SK-N-SH (cell line): ENCODE data around the gene PTOV1. TPM values are rescaled to one million over a fixed set of nuclear protein-coding genes. Genes with fewer than 3 reads are reported as not detected.
A peak's percentile ranks its signal among the peaks of the same experiment; 100 is the strongest.

Experiments used
- CTCF ChIA-PET: fragments of 300-600, 350-600 bp; formaldehyde crosslinking; extraction: SDS; loops from one replicate; lab custom pipeline; 2021; lab: Yijun Ruan, JAX
- POLR2A ChIA-PET: fragments of 350-600 bp; sonication (Branson Sonifier 250); formaldehyde crosslinking; extraction: SDS; loops from one replicate; lab custom pipeline; 2020; ENCODE audit warnings: antibody characterized with exemption, inconsistent platforms; lab: Yijun Ruan, JAX
- DNase-seq: peaks from one replicate; pipeline ENCODE4 v3.0.0; 2012
- H2AFZ ChIP-seq: fragments of 200-600 bp; sonication (generic); 2 replicates; pipeline ENCODE4 v1.8.1; 2016; ENCODE audit warnings: antibody characterized with exemption, mild to moderate bottlenecking, low read depth
- H3F3A ChIP-seq: fragments of 200-600 bp; sonication (generic); replicated peaks from 2 replicates; pipeline ENCODE3; 2016; ENCODE audit warnings: antibody characterized with exemption, mild to moderate bottlenecking; ENCODE audit not compliant: insufficient read depth
- H3K27ac ChIP-seq, 2 experiments: fragments of 200-500 bp in 1 of 2; fragments of 200-600 bp in 1 of 2; sonication (Bioruptor generic) in 1 of 2; sonication (generic), shearing (Covaris generic) in 1 of 2; 2 replicates each; pipeline versions ENCODE4 v1.5.1 to v1.6.1; 2014 to 2016; ENCODE audit warnings: low read depth in 2 of 2, inconsistent platforms in 1 of 2, low read length in 1 of 2, mild to moderate bottlenecking in 1 of 2, mixed read lengths in 1 of 2
- H3K27me3 ChIP-seq: fragments of 200-600 bp; sonication (generic), shearing (Covaris generic); 2 replicates; pipeline ENCODE4 v1.6.1; 2016; ENCODE audit warnings: mixed run types; ENCODE audit not compliant: insufficient read depth
- H3K36me3 ChIP-seq, 2 experiments: fragments of 200-500 bp in 1 of 2; fragments of 200-600 bp in 1 of 2; sonication (Bioruptor generic) in 1 of 2; sonication (generic) in 1 of 2; replicated peaks in 1 of 2; 2 replicates each; pipeline versions ENCODE3 to v1.5.1; 2014 to 2016; ENCODE audit warnings: low read length in 1 of 2, mild to moderate bottlenecking in 1 of 2; ENCODE audit not compliant: insufficient read depth in 2 of 2, control insufficient read depth in 1 of 2
- H3K4me1 ChIP-seq, 2 experiments: fragments of 200-500 bp in 1 of 2; fragments of 200-600 bp in 1 of 2; sonication (Bioruptor generic) in 1 of 2; sonication (generic), shearing (Covaris generic) in 1 of 2; 2 replicates each; pipeline versions ENCODE4 v1.5.1 to v1.6.1; 2014 to 2016; ENCODE audit warnings: low read depth in 1 of 2, low read length in 1 of 2, mixed run types in 1 of 2; ENCODE audit not compliant: insufficient read depth in 2 of 2, control insufficient read depth in 1 of 2
- H3K4me2 ChIP-seq: fragments of 200-600 bp; sonication (generic), shearing (Covaris generic); 2 replicates; pipeline ENCODE4 v1.6.1; 2017; ENCODE audit warnings: mixed run types
- H3K4me3 ChIP-seq, 2 experiments: fragments of 200-500 bp in 1 of 2; fragments of 200-600 bp in 1 of 2; sonication (Bioruptor generic) in 1 of 2; sonication (generic), shearing (Covaris generic) in 1 of 2; 2 replicates each; pipeline versions ENCODE4 v1.5.1 to v1.8.1; 2014 to 2016; ENCODE audit warnings: low read depth in 2 of 2, inconsistent platforms in 1 of 2, low read length in 1 of 2, mild to moderate bottlenecking in 1 of 2, mixed read lengths in 1 of 2, moderate library complexity in 1 of 2
- H3K79me2 ChIP-seq: fragments of 200-600 bp; sonication (generic); 2 replicates; pipeline ENCODE4 v1.8.1; 2017; ENCODE audit warnings: mild to moderate bottlenecking; ENCODE audit not compliant: insufficient read depth
- H3K9ac ChIP-seq: fragments of 200-600 bp; sonication (generic); 2 replicates; pipeline ENCODE4 v1.6.1; 2017; ENCODE audit warnings: mixed run types
- H3K9me2 ChIP-seq: fragments of 200-600 bp; sonication (generic); 2 replicates; pipeline ENCODE4 v1.6.1; 2017; ENCODE audit warnings: mixed run types
- H3K9me3 ChIP-seq: fragments of 200-600 bp; sonication (generic); 2 replicates; pipeline ENCODE4 v1.6.1; 2017; ENCODE audit warnings: mixed run types, mild to moderate bottlenecking, moderate library complexity
- H4K20me1 ChIP-seq: fragments of 200-600 bp; sonication (generic); 2 replicates; pipeline ENCODE4 v1.6.1; 2017; ENCODE audit warnings: mild to moderate bottlenecking, mixed run types; ENCODE audit not compliant: insufficient read depth
- EP300 ChIP-seq, 2 experiments: IDR thresholded peaks; 2 replicates each; pipeline versions ENCODE4 v1.4.0 to v1.6.1; 2012; ENCODE audit warnings: borderline replicate concordance in 1 of 2, low read depth in 1 of 2, low read length in 1 of 2
- EZH2phosphoT487 ChIP-seq: fragments of 200-600 bp; sonication (generic); IDR thresholded peaks from 2 replicates; pipeline ENCODE4 v1.6.1; 2017; ENCODE audit warnings: low read depth, mixed run types, mild to moderate bottlenecking, antibody characterized with exemption, moderate library complexity, borderline replicate concordance
- FOSL2 ChIP-seq: IDR thresholded peaks from 2 replicates; pipeline ENCODE4 v1.4.0; 2012; ENCODE audit warnings: low read depth, mild to moderate bottlenecking, moderate library complexity, borderline replicate concordance
- FOXJ3 ChIP-seq: sonication (generic); formaldehyde crosslinking; IDR thresholded peaks from 2 replicates; pipeline ENCODE4 v1.5.1; 2020; ENCODE audit warnings: mild to moderate bottlenecking, missing genetic modification reagents
- GATA2 ChIP-seq: sonication (generic); formaldehyde crosslinking; IDR thresholded peaks from 2 replicates; pipeline ENCODE4 v1.5.0; 2020; ENCODE audit warnings: mild to moderate bottlenecking, missing genetic modification reagents
- JUND ChIP-seq: IDR thresholded peaks from 2 replicates; pipeline ENCODE4 v1.4.0; 2012
- NFIC ChIP-seq: IDR thresholded peaks from 2 replicates; pipeline ENCODE4 v1.4.0; 2012; ENCODE audit warnings: borderline replicate concordance
- POLR2AphosphoS5 ChIP-seq: IDR thresholded peaks from 2 replicates; pipeline ENCODE4 v1.6.1; 2012; ENCODE audit warnings: low read depth, low read length
- RAD21 ChIP-seq: IDR thresholded peaks from 2 replicates; pipeline ENCODE4 v1.6.1; 2012; ENCODE audit warnings: mild to moderate bottlenecking, low read length
- RCOR1 ChIP-seq: fragments of 150-350 bp; IDR thresholded peaks from 2 replicates; pipeline ENCODE4 v1.6.1; 2017; ENCODE audit warnings: antibody characterized with exemption, low read length
- RFX5 ChIP-seq: IDR thresholded peaks from 2 replicates; pipeline ENCODE4 v1.6.1; 2012; ENCODE audit warnings: mild to moderate bottlenecking, improper control_type of control experiment, low read length
- SIN3A ChIP-seq: IDR thresholded peaks from 2 replicates; pipeline ENCODE4 v1.6.1; 2012; ENCODE audit warnings: low read depth, mild to moderate bottlenecking, low read length, moderate library complexity, borderline replicate concordance
- USF2 ChIP-seq: fragments of 150-350 bp; IDR thresholded peaks from 2 replicates; pipeline ENCODE4 v1.6.1; 2017; ENCODE audit warnings: antibody characterized with exemption, low read length, low read depth, borderline replicate concordance
- YY1 ChIP-seq: IDR thresholded peaks from 2 replicates; pipeline ENCODE4 v1.4.0; 2012; ENCODE audit warnings: low read depth, mild to moderate bottlenecking
- WGBS: methylation state at CpG from one replicate; pipeline ENCODE4 v1.1.6; 2017; ENCODE audit warnings: low lambda C conversion rate; 5-methylcytosine and 5-hydroxymethylcytosine counted together
- polyA plus RNA-seq, 3 experiments: library from polyadenylated mRNA; depleted of rRNA; stranded (reverse); fragments of >200 nt; gene quantifications; 2 replicates each; pipeline ENCODE4 v1.2.3, GENCODE V29; 2012

PTOV1 gene
- polyA plus RNA-seq, 1 of the 3 experiments (the other 2 are of a cell fraction) = 95.0 TPM

GRCh38 chr19:49812997-49813861, 37.7 kb upstream of the PTOV1 start, which contains the start of gene FUZ (continued):
- TF ChIP-seq GATA2 (CRISPR knock-in tag) (peak; percentile 34; the same call in 1 of the 2 replicates), RAD21 (peak; percentile 33), EP300 (IDR thresholded peaks at IDR 0.05; ENCODE audit: borderline replicate concordance in 1 of 2, low read depth in 1 of 2, low read length in 1 of 2) (no peak), FOXJ3 (CRISPR knock-in tag) (peak; percentile 83), JUND (peak; percentile 7; the same call in 1 of the 2 replicates), YY1 (peak; percentile 99), FOSL2 (no peak)
- TF ChIP-seq, all 33 proteins: peak for 18

GRCh38 chr19:49814010-49814409, 36.9 kb upstream of the PTOV1 start:
- POLR2A ChIA-PET = interaction anchor here (0.7 to 2.0 kb wide), 5 partner anchors 9 to 55 kb away, joined by 3 to 15 read pairs (median 7); partner anchors contain the start of gene PTOV1
- CTCF ChIA-PET = no interaction called here
- peaks cover 12 to 21% of the 10 kb centered on the region in 2 experiments for H3K4me1 ChIP-seq
- DNase-seq = no peak
- H3F3A ChIP-seq = peaks cover 25% of the 10 kb centered on the region
- H3K9ac ChIP-seq = peak overlapping the region; percentile 92
- H3K9me3 ChIP-seq = no peaks in the 10 kb centered on the region
- 95% methylated on average over 1 of the region's 1 CpG for WGBS
- no peaks in the 10 kb centered on the region for H3K27me3 ChIP-seq
- H3K36me3 ChIP-seq = no peaks in the 10 kb centered on the region
- no peaks in the 10 kb centered on the region for H3K9me2 ChIP-seq
- peak overlapping the region; percentile 65 to 76; a peak in 2 of 4 replicates for H3K4me3 ChIP-seq
- H3K79me2 ChIP-seq = peaks cover 9% of the 10 kb centered on the region
- TF ChIP-seq POLR2AphosphoS5 (no peak), RFX5 (no peak), USF2 (no peak), NFIC (no peak), SIN3A (no peak), RCOR1 (no peak), EZH2phosphoT487 (no peak), FOSL2 (no peak), EP300 (IDR thresholded peaks at IDR 0.05; ENCODE audit: borderline replicate concordance in 1 of 2, low read depth in 1 of 2, low read length in 1 of 2) (no peak), RAD21 (no peak)
- H3K4me2 ChIP-seq = no peak overlapping the region
- no peaks in the 10 kb centered on the region for H4K20me1 ChIP-seq
- peak overlapping the region; percentile 71 to 96 for H3K27ac ChIP-seq
- H2AFZ ChIP-seq = peak overlapping the region; percentile 72; the same call in 1 of the 2 replicates
